ENCODE data around the gene EPAS1.

GRCh38 chr2:46368401-46368800 is 71.2 kb downstream of the EPAS1 start:
- no peak for TF ChIP-seq POLR2AphosphoS5 (IDR thresholded peaks at IDR 0.05)
- no peak for TF ChIP-seq CTCF (IDR thresholded peaks at IDR 0.05)
- TF ChIP-seq EP300 (IDR thresholded peaks at IDR 0.05), result no peak
- no peak for TF ChIP-seq POLR2A (IDR thresholded peaks at IDR 0.05)
